Measurements from ENCODE around the gene ITGB1BP1. TPM values are rescaled to one million over a fixed set of nuclear protein-coding genes. Genes with fewer than 3 reads are reported as not detected.

Gene ITGB1BP1
- total and polyA plus RNA-seq, 2 of the 13 experiments (the other 11 are each of a cell fraction or from before 2014, with no cell fraction given) = 106 to 108 TPM

GRCh38 chr2:9365498-9366019 lies 57.8 kb downstream of the ITGB1BP1 start:
- Histone ChIP-seq H3K36me3 (replicated peaks in 1 of 2; ENCODE audit: control insufficient read depth in 1 of 2, insufficient read depth in 2 of 2, low read length in 2 of 2) (peaks cover 5 to 34% of the 10 kb centered on the region in 2 experiments; a peak in 4 of 5 replicates), H3K4me2 (ENCODE audit: low read depth, low read length) (peak overlapping the region; percentile 17), H3K27me3 (ENCODE audit: control insufficient read depth in 1 of 2, insufficient read depth in 2 of 2, low read length in 2 of 2) (no peaks in the 10 kb centered on the region), H3K9ac (ENCODE audit: insufficient read depth, low read depth, low read length) (0 out of 2 replicates have a peak overlapping the region, but pooled peaks have one; percentile 20), H3K9me3 (ENCODE audit: low read length) (no peaks in the 10 kb centered on the region), H3K79me2 (ENCODE audit: insufficient read depth, low read length) (no peaks in the 10 kb centered on the region), H2AFZ (ENCODE audit: low read length) (no peak overlapping the region), H3K4me1 (ENCODE audit: insufficient read depth, low read length) (peaks cover 28% of the 10 kb centered on the region), H4K20me1 (ENCODE audit: insufficient read depth, low read length) (no peaks in the 10 kb centered on the region), H3K4me3 (replicated peaks in 1 of 3; ENCODE audit: insufficient read depth in 1 of 3, low read depth in 2 of 3, low read length in 3 of 3) (no peak overlapping the region), H3K27ac (ENCODE audit: extremely low read length, insufficient read depth, low read length) (peak overlapping the region; percentile 41)
- ATAC-seq = peak; percentile 68
- ChIA-PET POLR2A (interaction anchor here (1.0 to 2.4 kb wide), 11 partner anchors 10 to 222 kb away, joined by 3 to 20 read pairs (median 6); partner anchors contain the start of genes CPSF3 and ITGB1BP1), CTCF (ENCODE audit: low intra/inter-chr PET ratio, low total read pairs) (no interaction called here)
- intact Hi-C loops (cut with micrococcal nuclease; ENCODE audit: unreplicated experiment) (no loop called here), in situ Hi-C loops (cut with HindIII; ENCODE audit: extremely low pct_ligation_motif_present, low pct_unique_long_range_greater_than_20kb) (no loop called here)
- no peak for FAIRE-seq
- no peak for DNase-seq (ENCODE audit: low spot score)
- 78% methylated on average over 8 of the region's 8 CpGs for WGBS (ENCODE audit: low lambda C conversion rate)
- BruUV-seq (replicated peaks) = no TSS peak
- 0 out of 2 replicates have a peak, but pooled peaks have one; percentile 49 for TF ChIP-seq ZNF563 (CRISPR knock-in tag; IDR thresholded peaks at IDR 0.05)
- 0 out of 2 replicates have a peak, but pooled peaks have one; percentile 19 for TF ChIP-seq ZNF317 (CRISPR knock-in tag; IDR thresholded peaks at IDR 0.05)
- TF ChIP-seq ZMYM4 (CRISPR knock-in tag; IDR thresholded peaks at IDR 0.05) = 0 out of 2 replicates have a peak, but pooled peaks have one; percentile 5
- 0 out of 2 replicates have a peak, but pooled peaks have one; percentile 45 for TF ChIP-seq PITX1 (CRISPR knock-in tag; IDR thresholded peaks at IDR 0.05)
- TF ChIP-seq MEF2D (CRISPR knock-in tag; IDR thresholded peaks at IDR 0.05) = 0 out of 2 replicates have a peak, but pooled peaks have one; percentile 26
- peak; percentile 23; the same call in 1 of the 2 replicates for TF ChIP-seq ZNF292 (CRISPR knock-in tag; IDR thresholded peaks at IDR 0.05; ENCODE audit: borderline replicate concordance, low read depth)
- TF ChIP-seq ZNF33B (CRISPR knock-in tag; IDR thresholded peaks at IDR 0.05) = no peak
- no peak for TF ChIP-seq ZKSCAN8 (CRISPR knock-in tag; IDR thresholded peaks at IDR 0.05; ENCODE audit: borderline replicate concordance)
- 0 out of 2 replicates have a peak, but pooled peaks have one; percentile 6 for TF ChIP-seq PATZ1 (CRISPR knock-in tag; IDR thresholded peaks at IDR 0.05)
- 0 out of 2 replicates have a peak, but pooled peaks have one; percentile 9 for TF ChIP-seq RXRA (CRISPR knock-in tag; IDR thresholded peaks at IDR 0.05)
- TF ChIP-seq ZNF709 (CRISPR knock-in tag; IDR thresholded peaks at IDR 0.05) = 0 out of 2 replicates have a peak, but pooled peaks have one; percentile 28
- TF ChIP-seq EEA1 (CRISPR knock-in tag; IDR thresholded peaks at IDR 0.05; ENCODE audit: borderline replicate concordance) = no peak
- TF ChIP-seq TBX3 (IDR thresholded peaks at IDR 0.05; ENCODE audit: borderline replicate concordance) = no peak
- 0 out of 2 replicates have a peak, but pooled peaks have one; percentile 53 for TF ChIP-seq ZNF598 (CRISPR knock-in tag; IDR thresholded peaks at IDR 0.05; ENCODE audit: borderline replicate concordance)
- 0 out of 2 replicates have a peak, but pooled peaks have one; percentile 18 for TF ChIP-seq ARID4A (CRISPR knock-in tag; IDR thresholded peaks at IDR 0.05; ENCODE audit: borderline replicate concordance)

Data from HepG2 (cell line).